IPS DF 19.7 (cell line): ENCODE measurements around the gene TBC1D13.
"Not testable (repeated sequence)": the region's sequence is repeated elsewhere in the genome, so short reads cannot be mapped to it uniquely, and the experiment has no call there.

Experiments
- DNase-seq: peaks from one replicate; pipeline ENCODE4 v3.0.0-alpha.2; 2013; ENCODE audit warnings: low read depth, low spot score

Gene TBC1D13

GRCh38 chr9:128820665-128821583, 33.9 kb downstream of the TBC1D13 start:
- DNase-seq: no peak

GRCh38 chr9:128821584-128822406, 34.7 kb downstream of the TBC1D13 start:
- no peak for DNase-seq

DNA sequence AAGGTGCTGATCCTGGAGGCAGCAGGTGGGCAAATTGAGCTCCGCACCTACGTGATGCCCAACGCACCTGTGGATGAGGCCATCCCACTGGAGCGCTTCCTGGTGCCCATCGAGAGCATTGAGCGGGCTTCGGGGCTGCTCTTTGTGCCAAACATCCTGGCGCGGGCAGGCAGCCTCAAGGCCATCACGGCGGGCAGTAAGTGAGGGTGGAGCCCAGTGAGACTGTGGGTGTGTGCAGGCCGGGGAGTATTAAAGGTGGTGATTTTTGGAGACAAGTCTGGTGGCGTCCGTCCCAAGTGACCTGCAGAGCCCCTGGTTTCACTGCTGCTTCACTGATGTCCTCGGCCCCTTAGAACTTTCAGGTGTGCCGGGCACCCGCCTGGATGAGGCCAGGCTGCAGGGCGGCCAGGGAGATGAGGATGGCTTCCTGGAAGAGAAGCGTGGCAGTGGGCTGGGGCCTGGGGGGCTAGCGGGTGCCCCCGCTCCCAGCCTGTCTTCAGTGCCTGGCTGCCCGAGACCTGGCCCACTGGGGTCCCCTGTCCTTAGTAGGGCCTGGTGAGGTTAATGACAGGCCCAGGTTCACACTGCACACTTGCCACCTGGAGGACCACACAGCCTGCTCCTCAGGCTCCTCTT, 35.5 kb downstream of the TBC1D13 start:
- no peak for DNase-seq

DNA sequence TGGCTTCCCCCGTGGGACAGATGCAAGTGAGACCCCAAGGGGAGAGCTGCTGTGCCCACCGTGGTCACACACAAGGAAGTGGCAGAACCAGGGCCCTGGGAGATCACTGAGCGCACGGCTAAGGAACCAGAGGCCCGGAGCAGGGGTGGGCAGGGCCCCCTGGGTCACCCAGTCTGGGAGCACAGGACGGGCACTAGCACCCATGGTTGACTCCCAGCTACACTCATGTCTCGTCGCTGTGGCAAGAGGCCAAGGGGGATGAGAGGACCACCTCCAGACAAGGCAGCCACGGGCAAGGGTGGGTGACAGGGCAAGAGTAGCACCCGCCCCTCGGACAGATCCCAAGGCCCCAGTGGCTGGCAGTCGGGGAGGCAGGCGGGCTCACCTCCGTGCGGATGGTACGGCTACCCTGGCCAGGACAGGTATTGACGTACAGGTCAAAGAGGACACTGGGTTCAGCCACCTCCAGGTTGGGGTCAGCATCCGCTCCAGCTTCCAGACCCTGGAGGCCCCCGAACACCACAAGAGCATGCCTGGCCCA, 36.4 kb downstream of the TBC1D13 start:
- no peak for DNase-seq

- no peak for DNase-seq
These were observed 36.9 kb downstream of the TBC1D13 start for GRCh38 chr9:128823903-128824406.

- DNase-seq: no peak
These were observed 37.9 kb downstream of the TBC1D13 start for GRCh38 chr9:128824911-128825310.

DNA sequence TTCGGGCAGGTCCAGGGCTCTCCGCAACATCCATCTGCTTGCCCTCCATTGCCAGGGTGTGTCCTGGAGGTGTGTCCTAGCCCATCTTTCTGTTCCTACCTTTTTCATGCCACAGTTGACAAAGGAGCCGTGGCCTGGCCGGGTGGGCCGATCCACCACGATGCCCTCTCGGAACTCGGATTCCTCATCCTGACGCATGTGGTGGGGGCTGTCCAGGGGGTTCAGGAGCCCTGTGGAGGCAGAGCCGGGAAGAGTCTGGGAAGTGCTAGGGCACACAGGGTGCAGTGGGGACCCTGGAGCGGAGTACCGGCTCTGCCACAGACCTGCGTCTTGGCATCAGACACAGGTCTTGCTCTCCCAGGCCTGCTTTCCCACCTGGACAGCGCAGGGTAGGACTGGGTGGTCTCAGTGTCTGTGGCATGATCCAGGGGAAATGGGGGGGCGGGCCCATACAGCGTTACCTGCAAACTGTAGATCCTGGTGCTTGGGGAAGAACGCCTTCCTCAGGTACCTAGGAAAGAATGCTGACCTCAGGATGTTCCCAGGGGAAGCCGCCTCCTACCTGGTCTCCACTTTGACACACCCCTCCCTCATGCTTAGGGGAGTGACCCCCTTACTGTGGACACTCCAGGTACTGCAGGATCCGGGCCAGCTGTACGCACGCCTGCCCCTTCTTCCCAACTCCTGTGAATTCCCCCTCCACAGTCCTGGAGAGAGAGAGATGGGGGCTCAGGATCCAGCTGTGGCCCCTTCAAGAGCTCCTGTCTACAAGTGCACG, 39.1 kb downstream of the TBC1D13 start:
- no peak for DNase-seq

GRCh38 chr9:128828267-128828666, 41.2 kb downstream of the TBC1D13 start:
- DNase-seq: no peak

DNA sequence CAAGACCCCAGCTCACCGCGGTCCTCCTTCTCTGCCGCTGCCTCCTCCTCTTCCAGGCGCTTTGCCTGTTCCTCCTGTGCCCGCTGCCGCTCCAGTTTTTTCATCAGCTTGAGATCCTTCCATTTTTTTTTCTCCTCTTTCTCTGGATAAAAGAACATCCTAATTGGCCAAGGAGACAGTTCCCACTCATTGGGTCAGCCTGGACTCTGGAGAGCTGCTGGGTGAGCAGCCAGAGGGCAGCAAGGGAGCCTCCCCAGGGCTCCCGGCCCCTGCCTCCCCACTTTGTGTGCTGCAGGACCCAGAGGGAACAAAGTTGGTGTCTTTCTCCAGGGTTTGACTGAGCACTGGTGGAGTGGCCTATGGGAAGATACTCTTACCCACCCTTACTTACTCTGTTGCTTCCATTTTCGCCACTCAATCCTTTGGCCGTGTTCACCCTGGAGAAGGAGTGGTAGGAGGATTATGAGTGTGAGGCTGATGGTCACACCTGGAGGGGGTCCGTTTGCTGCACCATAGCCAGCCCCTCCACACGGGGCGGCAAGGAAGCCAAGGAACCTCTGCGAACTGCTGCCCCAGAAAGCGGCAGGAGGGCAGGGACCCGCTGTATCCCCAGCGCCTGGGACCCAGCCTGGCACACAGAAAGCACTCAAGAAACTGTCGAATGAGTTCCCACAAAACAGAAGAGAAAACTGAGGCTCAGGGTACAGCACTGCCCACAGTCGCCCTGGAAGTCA, 41.8 kb downstream of the TBC1D13 start:
- DNase-seq: no peak

DNA sequence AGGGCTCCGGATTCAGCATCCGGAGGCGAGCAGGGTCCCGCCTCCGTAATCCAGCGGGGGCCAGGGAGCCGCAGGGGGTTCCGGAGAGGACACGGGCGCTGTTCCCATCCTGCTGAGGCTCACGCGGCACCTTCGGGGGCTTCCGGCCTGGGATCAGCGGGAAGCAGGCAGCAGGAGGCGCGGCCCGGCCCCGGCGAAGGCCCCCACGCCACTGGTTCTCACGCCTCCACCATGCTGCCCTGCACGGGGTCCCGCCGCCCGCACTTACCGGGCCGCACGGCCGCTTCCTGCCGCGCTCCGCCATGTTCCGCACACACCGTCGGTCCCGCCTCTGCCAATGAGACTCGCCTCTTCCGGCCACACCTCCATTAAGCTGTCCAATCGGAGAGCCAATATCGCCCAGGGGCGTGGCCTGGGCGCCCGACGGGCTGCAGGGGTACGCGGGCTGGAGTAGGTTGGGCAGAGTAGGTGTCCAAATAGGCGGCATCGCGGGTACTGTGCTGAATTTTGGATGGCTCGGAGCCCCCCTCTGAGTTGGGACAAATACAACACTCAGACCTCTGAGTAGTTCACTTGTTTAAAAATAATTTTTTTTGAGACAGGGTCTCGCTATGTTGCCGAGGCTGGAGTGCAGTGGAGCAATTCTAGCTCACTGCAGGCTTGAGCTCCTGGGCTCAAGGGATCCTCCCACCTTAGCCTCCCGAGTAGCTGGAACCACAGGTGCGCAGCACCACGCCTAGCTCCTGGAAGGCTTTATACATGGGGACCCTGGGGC, 42.6 kb downstream of the TBC1D13 start, which contains the start of gene SPOUT1:
Gene SPOUT1, minus strand, starts transcription at position 318 of the 775 bp plus-strand sequence. Its CDS starts 14 bp downstream, at position 304.
- peak; percentile 61 for DNase-seq

DNA sequence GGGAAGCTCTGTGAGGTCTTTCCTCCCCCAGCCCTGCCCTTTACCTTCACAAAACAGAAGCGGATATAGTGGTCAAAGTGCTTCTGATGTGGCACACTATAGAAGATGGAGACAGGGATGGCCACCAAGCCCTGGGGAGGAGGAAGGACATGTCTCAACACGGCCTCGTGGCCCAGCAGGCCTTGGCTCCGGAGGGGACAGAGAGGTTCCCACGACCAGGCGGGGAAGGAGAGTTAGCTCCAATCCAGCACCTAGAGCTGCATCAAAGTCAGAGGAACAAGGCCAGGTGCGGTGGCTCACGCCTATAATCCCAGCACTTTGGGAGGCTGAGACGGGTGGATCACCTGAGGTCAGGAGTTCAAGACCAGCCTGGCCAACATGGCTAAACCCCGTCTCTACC, 46.6 kb downstream of the TBC1D13 start:
- DNase-seq: no peak

GRCh38 chr9:128835246-128836210, 48.5 kb downstream of the TBC1D13 start:
- DNase-seq: no peak

- DNase-seq: no peak
These were observed 49.6 kb downstream of the TBC1D13 start for GRCh38 chr9:128836509-128837145.

DNA sequence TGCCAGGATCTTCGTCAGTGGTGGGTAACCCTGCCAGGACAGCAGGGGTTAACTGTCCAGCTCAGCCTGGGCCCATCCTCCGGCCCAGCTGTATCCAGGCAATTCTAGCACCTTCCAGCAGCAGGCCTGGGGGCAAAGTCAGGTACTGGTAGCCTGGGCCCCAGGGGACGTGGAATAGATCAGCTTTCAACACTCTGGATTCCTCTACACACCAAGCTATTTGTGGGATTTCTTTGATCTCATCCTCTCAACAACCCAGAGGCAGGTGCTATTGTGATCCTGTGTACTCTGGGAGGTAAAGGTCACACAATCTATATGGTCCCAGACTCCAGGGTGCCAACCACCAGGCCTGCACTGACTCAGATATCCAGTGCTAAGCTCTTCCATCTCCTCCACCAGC, 51.3 kb downstream of the TBC1D13 start:
- no peak for DNase-seq

DNA sequence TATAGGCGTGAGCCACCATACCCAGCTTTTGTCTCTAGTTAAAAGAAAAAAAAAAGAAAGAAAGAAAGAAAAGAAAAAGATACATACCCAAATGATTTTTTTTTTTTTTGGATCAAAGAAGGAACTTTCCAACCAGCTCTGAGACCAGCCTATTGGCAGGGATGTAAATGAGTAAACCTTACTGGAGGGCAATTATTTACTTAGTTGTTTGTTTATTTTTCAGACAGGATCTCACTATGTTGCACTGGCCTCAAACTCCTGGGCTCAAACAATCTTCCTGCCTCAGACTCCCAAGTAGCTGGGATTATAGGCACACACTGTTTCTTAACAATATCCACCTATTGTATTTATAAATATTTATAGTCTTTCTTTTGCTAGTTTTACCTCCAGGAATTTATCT, 53.5 kb downstream of the TBC1D13 start:
- no peak for DNase-seq

GRCh38 chr9:128841694-128842492, 54.8 kb downstream of the TBC1D13 start:
- no peak for DNase-seq

DNA sequence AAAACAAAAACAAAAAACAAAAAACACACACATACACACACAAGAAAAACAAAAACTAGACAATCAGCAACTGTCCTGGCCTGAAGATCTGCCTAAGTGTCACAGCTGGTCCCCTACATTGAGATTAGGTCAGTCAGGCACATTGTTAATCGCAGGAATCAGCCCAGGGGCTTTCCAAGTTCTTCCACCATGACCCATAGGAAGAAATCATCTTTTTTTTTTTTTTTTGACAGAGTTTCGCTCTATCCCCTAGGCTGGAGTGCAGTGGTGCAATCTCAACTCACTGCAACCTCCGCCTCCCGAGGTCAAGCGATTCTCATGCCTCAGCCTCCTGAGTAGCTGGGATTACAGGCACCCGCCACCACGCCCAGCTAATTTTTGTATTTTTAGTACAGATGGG, 56.1 kb downstream of the TBC1D13 start:
- DNase-seq: not testable (repeated sequence)
